ENCODE data around the gene TCP11L2.
"Not testable (repeated sequence)": the region's sequence is repeated elsewhere in the genome, so short reads cannot be mapped to it uniquely, and the experiment has no call there.

TCP11L2 gene

DNA sequence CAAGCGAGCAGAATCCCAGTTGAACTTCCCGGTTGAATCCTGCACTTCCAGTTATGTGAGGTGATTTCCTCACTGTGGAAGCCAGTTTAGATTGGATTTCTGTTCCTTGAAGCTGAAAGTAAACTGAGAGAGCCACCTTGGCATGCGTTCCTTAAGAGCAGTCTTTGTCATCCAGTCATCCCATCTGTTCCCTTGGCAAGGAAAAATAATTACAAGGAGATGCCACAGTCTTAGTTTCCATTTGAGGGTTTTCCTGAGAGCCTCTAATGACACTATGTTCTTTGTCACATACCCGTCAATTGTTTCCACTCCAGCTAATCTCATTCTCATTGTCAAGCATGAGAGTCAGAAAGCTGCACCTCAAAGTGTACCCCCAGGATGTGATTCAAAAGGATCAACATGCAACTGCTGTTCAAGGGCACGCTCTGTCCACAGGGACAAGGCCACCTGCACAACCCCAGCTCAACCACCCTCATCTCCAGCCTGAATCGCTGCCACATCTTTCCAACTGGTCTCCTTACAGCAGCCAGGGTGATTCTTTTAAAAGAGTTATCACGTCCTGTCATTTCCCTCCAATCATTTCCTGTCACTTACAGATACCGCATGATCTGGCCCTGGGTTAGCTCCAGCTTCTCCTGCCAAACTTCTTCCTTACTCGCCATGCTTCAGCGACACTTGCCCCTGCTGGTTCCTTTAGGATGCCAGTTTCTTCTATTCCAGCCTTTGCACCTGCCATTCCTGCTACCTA lies 18.0 kb upstream of the TCP11L2 start:
- DNase-seq: peak; percentile 89

DNA sequence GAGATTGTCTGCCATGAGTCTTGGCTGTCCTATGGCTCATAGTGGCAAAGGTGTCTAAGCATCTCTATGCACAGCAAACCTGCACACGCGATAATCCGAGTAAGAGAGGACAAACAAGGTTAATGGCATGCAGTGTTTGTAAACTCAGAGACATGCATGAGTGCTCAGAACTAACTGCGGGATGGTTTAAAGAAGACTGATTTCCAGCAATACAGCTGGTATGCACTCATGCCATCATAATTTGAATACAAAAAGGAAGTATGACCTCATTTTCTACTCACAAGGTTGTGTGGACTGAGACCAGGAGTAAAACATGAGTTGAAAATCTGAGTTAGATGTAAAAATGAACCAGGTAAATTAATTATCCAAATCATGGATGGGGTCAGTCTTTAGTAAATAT lies 16.6 kb upstream of the TCP11L2 start:
- DNase-seq: no peak

- DNase-seq: not testable (repeated sequence)
Measured at GRCh38 chr12:106286576-106287162, 15.9 kb upstream of the TCP11L2 start.

- no peak for DNase-seq
Measured at GRCh38 chr12:106287364-106287763, 15.2 kb upstream of the TCP11L2 start.

GRCh38 chr12:106288101-106288493 lies 14.4 kb upstream of the TCP11L2 start:
- no peak for DNase-seq

DNA sequence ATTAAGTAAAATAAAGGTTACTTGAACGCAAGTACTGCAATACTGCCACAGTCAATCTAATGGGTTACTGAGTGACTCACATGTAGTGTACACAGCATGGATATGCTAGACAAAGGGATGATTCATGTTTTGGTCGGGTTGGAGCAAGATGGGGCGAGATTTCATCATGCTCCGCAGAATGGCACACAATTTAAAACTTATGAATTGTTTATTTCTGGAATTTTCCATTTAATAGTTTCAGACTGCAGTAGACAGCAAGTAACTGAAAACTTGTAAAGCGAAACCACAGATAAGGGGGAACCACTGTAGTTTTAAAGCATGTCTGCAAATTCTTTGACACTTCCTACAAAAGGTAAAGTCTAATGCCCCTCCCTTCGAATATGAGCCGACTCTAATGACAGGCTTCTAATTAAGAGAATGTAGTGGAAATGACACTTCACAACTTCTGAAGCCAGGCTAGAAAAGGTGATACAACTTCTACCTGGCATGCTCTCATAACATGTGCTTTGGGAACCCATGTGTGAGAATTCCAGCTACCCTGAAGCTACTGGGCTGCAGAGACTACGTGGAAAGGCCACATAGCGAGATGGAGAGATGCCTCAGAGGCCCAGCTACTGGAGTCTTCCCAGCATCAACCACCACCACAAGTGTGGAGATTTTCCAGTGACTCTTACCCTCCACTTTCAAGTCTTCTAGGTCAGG lies 13.9 kb upstream of the TCP11L2 start:
- DNase-seq: no peak

DNA sequence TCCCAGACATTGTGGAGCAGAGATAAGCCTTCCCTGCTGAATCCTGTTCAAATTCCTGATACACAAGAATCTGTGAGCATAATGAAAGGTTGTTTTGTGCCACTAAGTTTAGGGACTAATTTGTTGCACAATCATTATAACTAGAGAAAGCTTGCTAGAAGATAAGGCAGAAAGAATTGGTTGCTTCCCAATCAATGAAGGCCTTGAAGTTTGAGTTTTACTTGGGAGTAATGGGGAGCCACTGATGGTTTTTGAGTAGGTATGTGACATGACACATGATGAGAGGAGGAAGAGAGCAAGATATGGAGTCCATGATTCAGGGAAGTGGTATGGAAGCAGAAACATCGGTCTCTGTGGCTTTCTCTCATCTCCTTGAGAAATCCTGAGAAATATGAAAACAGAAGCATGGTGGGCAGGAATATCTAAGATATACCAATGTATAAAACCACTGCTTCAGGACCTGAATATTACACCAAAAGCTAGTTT lies 13.3 kb upstream of the TCP11L2 start:
- DNase-seq: no peak

DNA sequence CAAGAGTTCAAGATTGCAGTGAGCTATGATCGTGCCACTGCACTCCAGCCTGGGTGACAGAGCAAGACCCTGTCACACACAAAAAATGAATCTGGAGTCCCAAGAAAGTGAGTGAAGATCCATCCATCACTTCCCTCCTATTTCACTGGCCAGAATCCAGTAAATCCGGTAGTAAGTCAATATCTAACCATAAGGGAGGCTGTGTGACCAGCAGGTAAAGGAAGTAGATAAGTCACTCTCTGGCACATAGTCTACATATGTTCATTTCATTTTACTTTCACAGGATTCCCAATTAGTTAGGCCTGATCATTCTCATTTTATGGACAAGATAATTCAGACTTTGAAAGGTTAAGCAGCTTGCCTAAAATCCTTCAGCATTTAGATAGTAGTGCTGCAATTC lies 11.9 kb upstream of the TCP11L2 start:
- DNase-seq: no peak

- no peak for DNase-seq
Measured at GRCh38 chr12:106291342-106291741, 11.2 kb upstream of the TCP11L2 start.

DNA sequence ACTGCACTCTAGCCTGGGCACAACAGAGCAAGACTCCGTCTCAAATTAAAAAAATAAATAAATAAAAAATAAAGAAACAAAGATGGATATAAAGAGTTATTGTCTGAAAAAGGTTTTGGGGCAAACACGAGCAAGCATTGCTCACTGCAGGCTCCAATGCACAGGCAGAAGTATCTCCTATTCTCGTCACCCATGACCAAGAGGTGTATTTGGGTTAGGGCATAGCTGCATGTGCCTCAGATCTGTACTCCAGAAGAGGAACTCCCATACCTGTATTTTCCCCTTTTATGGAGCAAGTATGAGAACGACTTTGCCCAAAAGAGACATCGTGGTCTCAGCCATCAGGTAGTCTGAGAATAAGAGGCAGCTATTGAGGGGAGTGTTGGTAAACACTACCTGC lies 10.2 kb upstream of the TCP11L2 start:
- DNase-seq: no peak

DNA sequence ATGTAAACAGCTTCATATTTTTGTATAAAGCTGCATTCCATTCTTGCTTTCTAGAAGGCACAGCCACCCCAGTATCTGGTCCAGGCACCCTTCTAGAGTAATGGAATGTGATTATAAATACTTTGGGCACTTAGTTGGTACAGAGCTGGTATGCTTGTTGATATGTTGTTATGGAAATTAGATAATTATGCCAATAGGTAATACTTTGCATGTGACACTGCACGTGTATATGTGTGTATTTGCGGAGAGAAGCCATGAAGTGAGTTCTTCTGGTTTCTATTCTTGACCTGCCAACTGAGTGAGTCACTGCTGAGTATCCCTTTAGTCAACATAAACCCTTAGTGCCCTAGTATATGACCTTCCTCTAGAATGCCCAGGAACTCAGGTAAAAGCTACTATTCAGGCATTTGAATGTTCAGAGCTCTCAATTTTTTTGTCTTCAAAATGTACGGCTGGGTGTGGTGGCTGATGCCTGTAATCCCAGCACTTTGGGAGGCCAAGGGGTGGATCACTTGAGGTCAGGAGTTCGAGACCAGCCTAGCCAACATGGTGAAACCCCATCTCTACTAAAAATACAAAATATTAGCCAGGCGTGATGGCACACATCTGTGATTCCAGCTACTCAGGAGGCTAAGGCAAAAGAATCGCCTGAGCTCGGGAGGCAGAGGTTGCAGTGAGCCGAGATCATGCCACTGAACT lies 6.2 kb upstream of the TCP11L2 start:
- DNase-seq: no peak

DNA sequence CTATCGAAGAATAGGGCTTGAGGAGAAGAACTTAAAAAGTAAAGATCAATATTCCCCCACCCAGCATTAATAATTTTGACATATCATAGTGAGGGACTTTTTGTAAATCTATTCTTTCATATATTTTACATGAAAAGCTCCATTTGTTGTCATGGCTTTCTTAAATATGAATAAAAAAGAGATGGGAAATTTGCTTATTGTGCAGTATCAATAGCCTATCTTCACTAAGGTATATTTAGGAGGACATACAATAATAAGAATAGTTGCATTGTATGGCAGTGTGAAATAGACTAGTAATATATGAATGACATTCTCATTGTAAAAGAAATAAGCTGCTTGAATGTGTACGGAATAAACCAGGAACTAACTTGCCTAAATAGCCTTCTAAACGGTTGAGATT lies 5.5 kb upstream of the TCP11L2 start:
- DNase-seq: no peak

DNA sequence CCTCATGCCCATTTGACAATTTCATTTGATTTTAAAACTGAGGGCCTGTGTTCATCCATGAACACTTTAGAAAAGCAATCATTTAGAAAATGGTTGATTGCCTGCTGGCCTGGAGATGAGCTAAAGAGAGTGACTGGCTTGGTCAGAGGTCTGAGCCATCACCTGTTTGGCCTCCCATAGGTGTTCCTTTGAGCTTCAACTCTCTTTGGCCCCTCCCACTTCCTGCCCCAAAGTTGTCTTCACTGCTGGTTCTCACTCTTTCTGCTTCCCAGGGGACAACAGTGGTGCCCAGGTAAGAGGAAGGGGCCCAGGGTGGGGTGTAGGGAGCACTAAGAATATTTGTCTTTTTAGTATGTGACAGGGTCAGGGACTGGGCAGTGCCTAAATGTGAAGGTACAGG lies 4.9 kb upstream of the TCP11L2 start:
- no peak for DNase-seq

GRCh38 chr12:106299202-106299774 lies 3.2 kb upstream of the TCP11L2 start:
- DNase-seq: no peak

DNA sequence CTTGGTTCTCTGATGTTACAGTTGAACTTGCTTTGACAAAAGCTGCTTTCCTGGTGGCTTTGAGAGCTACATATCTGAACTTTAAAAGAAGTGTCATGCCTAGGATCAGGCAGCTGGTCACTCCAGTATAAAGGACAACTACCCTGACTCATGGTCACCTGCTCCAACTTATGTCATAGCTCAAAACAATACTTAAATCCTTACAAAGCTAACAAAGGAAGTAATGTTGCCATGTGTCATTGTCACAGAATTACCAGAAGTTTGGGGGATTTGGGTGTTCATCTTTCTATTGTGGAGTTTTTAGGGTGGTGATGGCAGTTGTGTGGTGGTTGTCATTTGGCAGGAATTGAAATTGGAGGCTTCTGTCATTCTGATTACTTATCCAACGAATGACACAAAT lies 1.8 kb upstream of the TCP11L2 start:
- DNase-seq: no peak

DNA sequence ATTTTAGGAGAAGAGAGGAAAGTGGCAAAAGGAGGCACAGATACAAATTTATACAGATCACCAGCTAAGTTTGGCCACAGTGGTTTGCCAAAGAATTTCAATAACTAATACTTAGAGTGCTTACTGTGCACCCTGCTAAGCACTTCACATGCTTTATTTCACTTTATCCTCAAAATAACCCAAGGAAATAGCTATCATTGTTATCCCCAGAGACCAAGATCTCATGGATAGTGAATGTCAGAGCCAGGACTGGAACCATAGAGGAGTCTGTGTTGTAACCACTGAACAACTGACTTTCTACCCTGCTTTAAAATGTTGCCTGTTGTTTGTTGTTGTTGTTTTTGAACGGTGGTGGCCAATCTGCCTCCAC lies 1.3 kb upstream of the TCP11L2 start:
- peak; percentile 84 for DNase-seq

DNA sequence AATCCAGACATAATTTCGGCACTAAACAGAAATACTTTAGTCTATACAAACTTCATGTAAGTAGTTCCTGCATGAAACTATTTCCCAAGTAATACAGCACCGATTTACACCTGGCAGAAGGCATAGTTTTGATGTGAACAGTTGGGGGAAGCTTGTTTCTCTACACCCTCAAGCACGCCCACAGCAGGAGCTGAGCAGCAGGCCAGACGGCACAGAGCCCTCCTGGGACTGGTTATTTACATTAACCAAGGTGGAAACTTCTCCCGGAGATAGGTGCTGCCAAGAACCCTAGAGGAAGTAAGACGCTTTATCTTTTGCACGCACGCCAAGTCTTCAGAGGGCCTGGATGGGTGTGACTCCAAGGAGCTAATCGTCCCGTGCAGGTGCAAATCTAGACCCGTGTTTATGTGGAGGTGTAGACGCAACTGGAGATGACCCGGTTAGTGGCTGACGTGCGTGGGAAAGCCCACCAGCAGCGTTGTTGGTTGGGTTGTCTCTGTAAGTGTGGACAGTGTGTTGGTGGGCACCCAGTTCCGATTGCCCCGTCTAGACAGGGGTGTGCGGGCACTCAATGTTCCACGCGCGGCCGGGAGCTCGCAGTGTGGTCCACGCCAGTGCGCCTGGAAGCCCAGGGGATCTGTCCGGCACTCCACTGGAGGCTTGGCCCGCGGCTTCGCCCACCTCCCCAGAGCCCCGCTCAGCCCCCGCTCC lies 767 bp upstream of the TCP11L2 start:
- DNase-seq: peak; percentile 99

DNA sequence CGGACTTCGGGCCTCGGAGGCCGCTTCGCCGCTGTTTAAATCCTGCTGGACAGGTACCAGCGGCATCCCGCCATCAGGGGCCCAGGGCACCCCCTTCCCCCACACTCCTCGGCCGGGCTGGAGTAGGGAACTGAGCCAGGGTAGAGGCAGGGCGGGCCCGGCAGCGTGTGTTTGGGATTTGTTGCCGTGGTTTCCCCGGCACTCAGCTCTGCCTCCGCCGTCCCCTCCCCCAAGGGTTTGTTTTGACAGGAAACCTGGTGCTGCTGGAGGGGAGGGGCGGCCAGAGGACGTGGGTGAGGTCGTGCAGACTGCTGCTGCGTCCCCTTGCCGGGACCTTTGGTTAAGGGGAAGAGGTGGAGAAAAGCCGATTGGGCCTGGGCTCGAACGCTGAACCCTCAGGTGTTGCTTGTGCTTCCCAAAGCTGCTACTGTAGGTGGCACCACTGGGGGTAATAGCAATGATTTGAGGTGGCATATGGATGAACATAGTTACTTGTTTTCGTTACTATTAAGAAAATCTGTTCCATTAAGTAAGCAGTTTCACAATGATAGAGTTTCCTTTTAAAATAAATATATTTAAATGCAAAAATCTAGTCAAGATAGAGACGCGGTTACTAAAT lies 778 bp downstream of the TCP11L2 start:
- DNase-seq: peak; percentile 78

- DNase-seq: peak; percentile 19
Measured at GRCh38 chr12:106304001-106304421, 1.5 kb downstream of the TCP11L2 start.

GRCh38 chr12:106304797-106305196 lies 2.3 kb downstream of the TCP11L2 start:
- DNase-seq: no peak

DNA sequence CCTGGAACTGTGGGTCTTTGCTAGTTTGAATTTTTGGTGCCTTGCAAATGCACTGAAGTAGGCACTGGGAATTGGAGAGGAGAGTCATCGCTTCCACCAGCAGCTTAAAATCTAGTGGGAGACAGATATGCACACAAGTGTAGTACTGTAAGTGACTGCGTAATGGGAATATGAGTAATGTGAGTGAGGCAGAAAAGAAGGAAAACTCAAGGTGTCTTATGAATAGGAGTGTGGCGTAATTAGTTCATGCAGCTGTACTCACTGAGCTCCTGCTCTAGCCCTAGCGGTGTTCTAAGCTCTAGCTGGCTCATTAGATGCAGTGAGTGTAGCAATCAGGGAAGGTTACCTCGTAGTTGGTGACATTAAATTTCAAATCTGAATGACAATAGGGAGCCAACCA lies 2.8 kb downstream of the TCP11L2 start:
- no peak for DNase-seq

DNA sequence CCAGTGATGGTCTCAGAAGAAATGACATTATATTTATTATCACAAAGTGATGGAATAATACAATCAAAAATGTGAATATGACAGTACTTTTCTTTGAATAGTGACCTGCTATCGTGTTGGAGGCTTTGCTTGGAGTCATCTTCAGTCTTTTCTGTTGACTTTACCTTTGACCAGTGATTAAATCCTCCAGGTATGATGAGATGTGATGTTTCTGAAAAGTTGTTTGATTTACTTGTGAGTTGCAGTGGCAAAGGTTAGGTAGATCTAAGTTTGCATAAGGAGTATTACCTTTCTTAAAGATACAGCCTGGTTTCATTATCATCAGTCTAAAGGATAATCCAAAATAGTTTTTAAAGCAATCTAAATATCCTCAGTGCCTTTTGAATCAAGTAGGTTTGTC lies 4.6 kb downstream of the TCP11L2 start:
- no peak for DNase-seq

Data from NCI-H2171 treated with DMSO at 0.1 percent for 48 hours (cell line).